HEK293T (cell line): ENCODE results near the gene C5orf22.
A peak's percentile ranks its signal among the peaks of the same experiment; 100 is the strongest.

Experiments used
- CTCF ChIA-PET: fragments of 350-600 bp; formaldehyde crosslinking; extraction: SDS; loops from one replicate; lab custom pipeline; 2021; ENCODE audit warnings: antibody characterized with exemption, inconsistent platforms; lab: Yijun Ruan, JAX
- POLR2A ChIA-PET: fragments of 350-600 bp; formaldehyde crosslinking; extraction: SDS; loops from one replicate; lab custom pipeline; 2020; ENCODE audit warnings: antibody characterized with exemption, inconsistent platforms; lab: Yijun Ruan, JAX
- DNase-seq: peaks from one replicate; pipeline ENCODE4 v3.0.0; 2012; ENCODE audit warnings: mixed read lengths; ENCODE audit errors: extremely low spot score
- ARNT ChIP-seq: fragments of 450-650 bp; IDR thresholded peaks from 2 replicates; pipeline ENCODE4 v1.6.1; 2017; ENCODE audit warnings: mild to moderate bottlenecking
- BHLHE40 ChIP-seq: fragments of 450-650 bp; IDR thresholded peaks from 2 replicates; pipeline ENCODE4 v1.6.1; 2016; ENCODE audit warnings: mild to moderate bottlenecking, moderate library complexity, borderline replicate concordance
- CTBP1 ChIP-seq: fragments of 450-650 bp; IDR thresholded peaks from 2 replicates; pipeline ENCODE4 v1.6.1; 2016; ENCODE audit warnings: borderline replicate concordance
- ELF4 ChIP-seq: fragments of 450-650 bp; IDR thresholded peaks from 2 replicates; pipeline ENCODE4 v1.6.1; 2017; ENCODE audit warnings: antibody characterized with exemption
- FOXA1 ChIP-seq: fragments of 450-650 bp; IDR thresholded peaks from 2 replicates; pipeline ENCODE4 v1.6.1; 2016; ENCODE audit warnings: mild to moderate bottlenecking
- FOXK2 ChIP-seq: fragments of 450-650 bp; IDR thresholded peaks from 2 replicates; pipeline ENCODE4 v1.6.1; 2016; ENCODE audit warnings: mild to moderate bottlenecking
- FOXM1 ChIP-seq: fragments of 450-650 bp; IDR thresholded peaks from 2 replicates; pipeline ENCODE4 v1.6.1; 2017; ENCODE audit warnings: mild to moderate bottlenecking, borderline replicate concordance
- HDGF ChIP-seq: fragments of 450-650 bp; IDR thresholded peaks from 2 replicates; pipeline ENCODE4 v1.6.1; 2017; ENCODE audit warnings: antibody characterized with exemption, borderline replicate concordance
- L3MBTL2 ChIP-seq: fragments of 450-650 bp; conservative IDR thresholded peaks from 2 replicates; pipeline ENCODE4 v1.6.1; 2016; ENCODE audit warnings: mild to moderate bottlenecking
- LEF1 ChIP-seq: fragments of 450-650 bp; IDR thresholded peaks from 2 replicates; pipeline ENCODE4 v1.6.1; 2017; ENCODE audit warnings: mild to moderate bottlenecking, borderline replicate concordance
- NFRKB ChIP-seq: fragments of 450-650 bp; IDR thresholded peaks from 2 replicates; pipeline ENCODE4 v1.6.1; 2016; ENCODE audit warnings: mild to moderate bottlenecking, moderate library complexity
- PKNOX1 ChIP-seq: fragments of 450-650 bp; IDR thresholded peaks from 2 replicates; pipeline ENCODE4 v1.6.1; 2016
- SP1 ChIP-seq: fragments of 450-650 bp; IDR thresholded peaks from 2 replicates; pipeline ENCODE4 v1.6.1; 2017
- SUZ12 ChIP-seq: fragments of 450-650 bp; IDR thresholded peaks from 2 replicates; pipeline ENCODE4 v1.6.1; 2016; ENCODE audit warnings: mild to moderate bottlenecking
- TARDBP ChIP-seq: fragments of 450-650 bp; IDR thresholded peaks from 2 replicates; pipeline ENCODE4 v1.6.1; 2016
- ZNF384 ChIP-seq: fragments of 450-650 bp; IDR thresholded peaks from 2 replicates; pipeline ENCODE4 v1.6.1; 2016

C5orf22 gene

GRCh38 chr5:31581498-31582099, 49.5 kb downstream of the C5orf22 start:
- TF ChIP-seq NFRKB (no peak), ZNF384 (peak; percentile 49; the same call in 1 of the 2 replicates), PKNOX1 (no peak)
- POLR2A ChIA-PET = no interaction called here
- peak; percentile 10 for DNase-seq
- CTCF ChIA-PET = interaction anchor here (0.6 to 1.6 kb wide), 3 partner anchors 148 to 228 kb away, joined by 3 to 13 read pairs (median 3); no protein-coding TSS in a partner anchor

DNA sequence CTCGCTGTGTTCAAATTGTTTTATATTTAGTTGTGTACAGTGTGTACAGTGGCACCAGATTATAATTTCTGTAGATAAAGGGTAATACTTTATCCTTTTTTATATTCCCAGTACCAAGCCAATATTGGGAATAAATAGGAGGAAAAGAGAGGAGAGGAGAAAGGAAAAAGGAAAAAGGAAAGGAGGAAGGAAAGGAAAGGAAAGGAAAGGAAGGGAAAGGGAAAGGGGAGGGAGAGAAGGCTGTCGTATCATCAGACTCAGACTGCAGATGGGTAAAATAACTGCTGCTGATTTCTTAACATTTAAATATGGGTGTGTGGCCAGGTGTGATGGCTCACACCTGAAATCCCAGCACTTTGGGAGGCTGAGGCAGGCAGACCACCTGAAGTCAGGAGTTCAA, 51.0 kb downstream of the C5orf22 start:
- no peak for DNase-seq
- TF ChIP-seq SP1 = no peak
- TF ChIP-seq ZNF384 = no peak
- no peak for TF ChIP-seq HDGF
- TF ChIP-seq L3MBTL2 = no peak
- TF ChIP-seq FOXA1 = no peak
- TF ChIP-seq BHLHE40 = no peak
- TF ChIP-seq NFRKB = no peak
- no peak for TF ChIP-seq TARDBP
- no peak for TF ChIP-seq CTBP1
- no peak for TF ChIP-seq ARNT
- TF ChIP-seq ELF4 = no peak
- no peak for TF ChIP-seq FOXM1
- TF ChIP-seq LEF1 = no peak
- no peak for TF ChIP-seq SUZ12
- TF ChIP-seq FOXK2 = no peak
- no peak for TF ChIP-seq PKNOX1
- CTCF ChIA-PET = interaction anchor here (1.6 kb wide), 1 partner anchor 226 kb away, joined by 13 read pairs; no protein-coding TSS in a partner anchor
- POLR2A ChIA-PET = no interaction called here

- DNase-seq = no peak
- TF ChIP-seq FOXA1 = no peak
- no peak for TF ChIP-seq PKNOX1
- ChIA-PET CTCF (interaction anchor here (0.6 kb wide), 2 partner anchors 172 to 224 kb away, joined by 3 read pairs; no protein-coding TSS in a partner anchor), POLR2A (no interaction called here)
Measured at GRCh38 chr5:31585166-31585894, 53.2 kb downstream of the C5orf22 start.

- no peak for DNase-seq
- CTCF ChIA-PET = interaction anchor here (0.6 kb wide), 1 partner anchor 171 kb away, joined by 3 read pairs; no protein-coding TSS in a partner anchor
Measured at GRCh38 chr5:31585895-31586270, 53.8 kb downstream of the C5orf22 start.

GRCh38 chr5:31587546-31587945, 55.4 kb downstream of the C5orf22 start:
- ChIA-PET POLR2A (no interaction called here), CTCF (no interaction called here)
- TF ChIP-seq ARNT (no peak), FOXA1 (no peak)
- DNase-seq = no peak

More at GRCh38 chr5:31585895-31586270, 53.8 kb downstream of the C5orf22 start:
- POLR2A ChIA-PET = no interaction called here
- no peak for TF ChIP-seq CTBP1
- no peak for TF ChIP-seq FOXM1
- TF ChIP-seq TARDBP = no peak
- no peak for TF ChIP-seq ZNF384
- no peak for TF ChIP-seq SP1
- no peak for TF ChIP-seq BHLHE40
- TF ChIP-seq L3MBTL2 = no peak
- TF ChIP-seq ELF4 = no peak
- no peak for TF ChIP-seq HDGF
- TF ChIP-seq ARNT = no peak
- TF ChIP-seq NFRKB = no peak
- TF ChIP-seq SUZ12 = no peak
- TF ChIP-seq FOXA1 = no peak
- no peak for TF ChIP-seq FOXK2
- no peak for TF ChIP-seq PKNOX1

DNA sequence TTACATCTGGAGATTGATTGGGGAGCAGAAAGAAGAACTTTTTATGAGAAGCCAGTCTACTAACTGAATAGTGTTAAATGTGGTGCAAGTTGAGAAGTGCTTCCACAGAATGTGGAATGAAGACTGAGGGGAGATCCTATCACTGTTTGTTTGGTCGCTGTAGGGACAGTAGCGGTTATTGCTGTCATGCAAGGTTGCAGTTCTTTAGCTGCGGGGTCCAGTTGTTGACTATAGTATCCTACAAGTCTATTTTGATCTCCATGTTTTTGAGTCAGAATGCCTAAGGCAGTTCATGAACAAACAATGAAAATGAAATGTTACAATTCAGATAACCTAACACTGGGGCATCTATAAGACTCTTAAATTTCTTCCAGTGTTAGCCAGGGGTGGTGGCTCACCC, 61.6 kb downstream of the C5orf22 start:
- no peak for TF ChIP-seq LEF1
- no peak for TF ChIP-seq FOXA1
- no peak for TF ChIP-seq BHLHE40
- TF ChIP-seq ZNF384 = no peak
- no peak for TF ChIP-seq ARNT
- no peak for TF ChIP-seq ELF4
- no peak for DNase-seq
- POLR2A ChIA-PET = no interaction called here
- CTCF ChIA-PET = no interaction called here
